Measurements from ENCODE around the gene YBX2. TPM values are rescaled to one million over a fixed set of nuclear protein-coding genes. Genes with fewer than 3 reads are reported as not detected.

Gene YBX2
- total RNA-seq, 1 experiment from 2014 or later = 0.24 TPM

- H3K9me3 Mint-ChIP-seq (ENCODE audit: low read depth, unreplicated experiment) = no peaks in the 10 kb centered on the region
- no TSS peak for BruUV-seq (replicated peaks)
- CTCF ChIA-PET = no interaction called here
- intact Hi-C loops (cut with micrococcal nuclease; ENCODE audit: unreplicated experiment) = no loop called here
- peaks cover 14% of the 10 kb centered on the region for H3K36me3 Mint-ChIP-seq (ENCODE audit: insufficient read depth, unreplicated experiment)
- H3K27me3 Mint-ChIP-seq (ENCODE audit: unreplicated experiment) = peaks cover 34% of the 10 kb centered on the region
- TF ChIP-seq CTCF (IDR thresholded peaks at IDR 0.05; ENCODE audit: unreplicated experiment) = no peak
- peak overlapping the region; percentile 19 for H3K4me3 Mint-ChIP-seq (ENCODE audit: low read depth, unreplicated experiment)
- DNase-seq = no peak
- peaks cover 16% of the 10 kb centered on the region for H3K4me1 Mint-ChIP-seq (ENCODE audit: low read depth, unreplicated experiment)
- no peak overlapping the region for H3K27ac Mint-ChIP-seq (ENCODE audit: unreplicated experiment)
Measured at GRCh38 chr17:7282752-7283321, 11.6 kb downstream of the YBX2 start.

DNA sequence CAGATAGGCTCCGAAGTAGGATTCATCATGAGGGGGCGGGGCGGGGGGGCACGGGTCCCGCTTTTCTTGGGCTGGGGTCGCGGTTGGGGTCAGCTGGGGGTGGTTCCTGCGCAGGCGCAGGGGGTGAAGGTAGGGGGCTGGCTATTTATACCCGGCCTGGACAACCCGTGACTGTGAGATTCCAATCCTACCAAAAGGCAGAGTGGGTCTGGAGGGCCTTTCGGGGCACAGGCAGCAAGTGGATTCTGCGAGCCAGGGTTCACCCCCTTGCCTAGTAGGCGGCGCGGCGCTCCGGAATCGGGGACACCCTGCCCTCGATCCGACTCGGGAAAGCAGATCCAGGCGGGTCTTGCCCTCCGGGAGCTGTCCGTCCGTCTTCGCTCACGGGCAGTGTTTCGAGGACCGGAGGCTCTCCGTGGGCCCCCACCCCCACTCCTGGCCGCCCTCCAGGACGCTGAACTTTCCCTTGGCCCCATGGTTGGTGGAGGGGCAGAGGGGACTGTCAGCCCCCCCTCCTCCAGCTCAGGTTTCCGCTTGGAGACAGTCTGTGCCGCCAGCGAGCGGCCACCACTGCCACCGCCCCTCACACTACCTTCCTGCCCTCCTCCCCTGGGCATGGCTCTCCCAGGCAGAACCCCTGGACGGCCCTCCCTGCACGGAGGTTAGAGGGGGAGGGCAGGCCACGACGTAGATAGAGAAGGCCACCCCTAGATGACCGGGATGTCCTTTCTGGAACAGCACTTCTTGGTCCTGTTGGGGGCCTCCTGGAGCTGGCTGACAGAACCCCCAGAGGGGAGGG is 12.3 kb downstream of the YBX2 start:
- intact Hi-C loops (cut with micrococcal nuclease; ENCODE audit: unreplicated experiment) = loop anchor here (2.0 kb wide), 1 partner anchor 13 kb away; the partner anchor contains the start of gene YBX2
- CTCF ChIA-PET = no interaction called here
- BruUV-seq (replicated peaks) = no TSS peak

GRCh38 chr17:7281074-7281952 is 13.1 kb downstream of the YBX2 start, which contains the start of gene SLC2A4:
Gene SLC2A4 (plus strand): TSS chr17:7281718. CDS start chr17:7281935, 217 bp downstream.
- H3K4me3 Mint-ChIP-seq (ENCODE audit: low read depth, unreplicated experiment) = peak within 1 kb of the TSS; percentile 75
- H3K27me3 Mint-ChIP-seq (ENCODE audit: unreplicated experiment) = peaks cover 19% of the 10 kb centered on the region
- intact Hi-C loops (cut with micrococcal nuclease; ENCODE audit: unreplicated experiment) = loop anchor here (2.0 kb wide), 1 partner anchor 13 kb away; the partner anchor contains the start of gene YBX2
- CTCF ChIA-PET = interaction anchor here (0.6 to 2.9 kb wide), 6 partner anchors 9 to 279 kb away, joined by 3 to 14 read pairs (median 3); partner anchors contain the start of gene PHF23
- peaks cover 16% of the 10 kb centered on the region for H3K4me1 Mint-ChIP-seq (ENCODE audit: low read depth, unreplicated experiment)
- BruUV-seq (replicated peaks) = no TSS peak
- no peak for TF ChIP-seq CTCF (IDR thresholded peaks at IDR 0.05; ENCODE audit: unreplicated experiment)
- H3K36me3 Mint-ChIP-seq (ENCODE audit: insufficient read depth, unreplicated experiment) = peaks cover 14% of the 10 kb centered on the region
- H3K9me3 Mint-ChIP-seq (ENCODE audit: low read depth, unreplicated experiment) = no peaks in the 10 kb centered on the region
- DNase-seq = peak; percentile 91
- H3K27ac Mint-ChIP-seq (ENCODE audit: unreplicated experiment) = no peak within 1 kb of the TSS

More for the DNA sequence above, 12.3 kb downstream of the YBX2 start:
- Mint-ChIP-seq H3K9me3 (ENCODE audit: low read depth, unreplicated experiment) (no peaks in the 10 kb centered on the region), H3K27me3 (ENCODE audit: unreplicated experiment) (peaks cover 27% of the 10 kb centered on the region), H3K27ac (ENCODE audit: unreplicated experiment) (no peak overlapping the region), H3K4me1 (ENCODE audit: low read depth, unreplicated experiment) (peaks cover 16% of the 10 kb centered on the region), H3K4me3 (ENCODE audit: low read depth, unreplicated experiment) (peak overlapping the region; percentile 75), H3K36me3 (ENCODE audit: insufficient read depth, unreplicated experiment) (peaks cover 14% of the 10 kb centered on the region)
- TF ChIP-seq CTCF (IDR thresholded peaks at IDR 0.05; ENCODE audit: unreplicated experiment) = no peak
- DNase-seq = no peak

DNA sequence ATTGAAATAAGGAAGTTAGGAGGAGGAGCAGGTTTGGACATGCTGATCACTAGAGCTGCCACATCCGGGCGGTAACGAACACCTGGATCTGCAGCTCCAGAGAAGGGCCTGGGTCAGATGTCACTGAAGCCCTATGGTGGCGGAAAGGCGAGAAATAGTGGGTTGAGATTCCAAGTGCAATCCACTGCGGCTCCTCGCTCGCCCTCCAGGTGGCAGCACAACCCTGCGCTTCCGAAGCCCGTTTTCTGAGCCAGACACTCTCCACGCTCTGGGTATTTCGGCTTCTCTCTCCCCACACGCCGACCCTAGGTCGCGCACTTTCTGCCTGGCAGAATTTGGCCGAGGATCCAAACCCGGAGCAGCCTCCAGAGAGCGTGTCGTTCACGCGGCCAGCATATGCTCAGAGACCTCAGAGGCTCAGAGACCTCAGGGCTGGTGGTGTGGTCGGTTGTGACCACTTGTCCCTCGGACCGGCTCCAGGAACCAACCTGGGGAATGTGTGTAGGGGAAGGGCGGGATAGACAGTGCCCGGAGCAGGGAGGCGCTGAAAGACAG is 13.8 kb downstream of the YBX2 start:
- H3K27ac Mint-ChIP-seq (ENCODE audit: unreplicated experiment) = no peak overlapping the region
- peak; percentile 81 for TF ChIP-seq CTCF (IDR thresholded peaks at IDR 0.05; ENCODE audit: unreplicated experiment)
- DNase-seq = peak; percentile 77

More for the DNA sequence above, 13.8 kb downstream of the YBX2 start:
- Mint-ChIP-seq H3K27me3 (ENCODE audit: unreplicated experiment) (peaks cover 14% of the 10 kb centered on the region), H3K4me1 (ENCODE audit: low read depth, unreplicated experiment) (peaks cover 16% of the 10 kb centered on the region), H3K4me3 (ENCODE audit: low read depth, unreplicated experiment) (peak overlapping the region; percentile 75), H3K9me3 (ENCODE audit: low read depth, unreplicated experiment) (no peaks in the 10 kb centered on the region), H3K36me3 (ENCODE audit: insufficient read depth, unreplicated experiment) (peaks cover 14% of the 10 kb centered on the region)
- CTCF ChIA-PET = interaction anchor here (0.5 to 2.9 kb wide), 5 partner anchors 16 to 280 kb away, joined by 3 to 14 read pairs (median 3); no protein-coding TSS in a partner anchor
- intact Hi-C loops (cut with micrococcal nuclease; ENCODE audit: unreplicated experiment) = loop anchor here (1.0 to 2.0 kb wide), 2 partner anchors 14 to 66 kb away; partner anchors contain the start of gene YBX2
- no TSS peak for BruUV-seq (replicated peaks)

Measured in Calu3 (cell line).